Right lobe of liver (tissue), 4 donors: Measurements from ENCODE around the gene ZMIZ2.

ENCODE experiments used
- CTCF ChIP-seq, 4 donors: fragments of 200-600 bp in 3 of 4; fragments of 450-650 bp in 1 of 4; IDR thresholded peaks; one replicate each; pipeline versions ENCODE4 v1.5.1 to v1.8.0; 2016 to 2022; ENCODE audit warnings: antibody characterized with exemption in 4 of 4, mild to moderate bottlenecking in 2 of 4
- POLR2A ChIP-seq: fragments of 450-650 bp; IDR thresholded peaks from one replicate; pipeline ENCODE4 v1.6.1; 2017; ENCODE audit warnings: antibody characterized with exemption, mild to moderate bottlenecking
- donor health status: DM: no; HTN: no; CAD: no.
- donor health status: DM: no; HTN: no; CAD: no.
- donor health status: DM: no; HTN: yes; CAD: no.

GRCh38 chr7:44784364-44784763, 35.7 kb downstream of the ZMIZ2 start:
- no peak for TF ChIP-seq POLR2A
- TF ChIP-seq CTCF (IDR thresholded peaks at IDR 0.05): no peak
